Erythroblast (primary cell): ENCODE measurements around the gene PLEKHG7.

Source experiments
- GATA1 ChIP-seq: IDR thresholded peaks from 2 replicates; pipeline ENCODE4 v1.6.1; 2011; ENCODE audit warnings: low read depth, mild to moderate bottlenecking, control low read depth, low read length, moderate library complexity
- POLR2A ChIP-seq: IDR thresholded peaks from 2 replicates; pipeline ENCODE4 v1.6.1; 2011; ENCODE audit warnings: mild to moderate bottlenecking, low read length

DNA sequence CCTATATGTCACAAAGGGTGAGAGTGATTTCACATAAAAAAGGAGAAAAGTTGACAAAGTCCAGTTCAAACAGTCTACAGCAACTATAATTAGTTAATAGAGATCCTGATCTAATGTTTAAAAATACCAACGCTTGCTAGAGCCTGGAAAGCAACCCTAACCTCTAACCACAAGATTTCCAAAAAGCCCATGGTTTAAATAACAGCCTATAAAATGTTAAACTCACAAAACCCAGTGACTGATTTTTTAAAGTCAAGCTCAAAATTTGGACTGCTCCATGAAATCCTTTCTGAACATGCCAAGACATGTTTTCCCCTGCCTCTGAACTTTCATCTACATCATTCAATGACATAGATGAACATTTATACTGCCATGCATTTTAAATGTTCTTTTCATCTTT is 81.6 kb downstream of the PLEKHG7 start:
- no peak for TF ChIP-seq POLR2A
- no peak for TF ChIP-seq GATA1
